ENCODE results near the gene CRX. TPM values are rescaled to one million over a fixed set of nuclear protein-coding genes. Genes with fewer than 3 reads are reported as not detected.
"Not testable (repeated sequence)": the region's sequence is repeated elsewhere in the genome, so short reads cannot be mapped to it uniquely, and the experiment has no call there.

The CRX gene
- total RNA-seq, 1 donor from 2014 or later = 0.19 TPM

GRCh38 chr19:47801270-47801669, 20.5 kb upstream of the CRX start:
- TF ChIP-seq EZH2phosphoT487 (IDR thresholded peaks at IDR 0.05) = no peak
- no peak for TF ChIP-seq CTCF (IDR thresholded peaks at IDR 0.05)
- TF ChIP-seq EZH2 (IDR thresholded peaks at IDR 0.05) = no peak
- peaks cover 11% of the 10 kb centered on the region for H3K9me3 Mint-ChIP-seq
- peaks cover 10% of the 10 kb centered on the region for H3K4me1 ChIP-seq
- peaks cover 5% of the 10 kb centered on the region for H3K9me3 ChIP-seq (ENCODE audit: low read depth)
- H3K27ac ChIP-seq = no peak overlapping the region
- no peaks in the 10 kb centered on the region for H3K79me2 ChIP-seq (ENCODE audit: low read depth)
- H2AFZ ChIP-seq (replicated peaks) = no peak overlapping the region
- H3K27me3 ChIP-seq = no peaks in the 10 kb centered on the region
- H3K36me3 ChIP-seq = no peaks in the 10 kb centered on the region
- no peak overlapping the region for H3K27ac Mint-ChIP-seq
- H3K4me1 Mint-ChIP-seq = peaks cover 4% of the 10 kb centered on the region
- H4K20me1 ChIP-seq (ENCODE audit: low read depth) = no peaks in the 10 kb centered on the region
- H3K27me3 Mint-ChIP-seq (ENCODE audit: insufficient read depth, low read depth) = peaks cover 12% of the 10 kb centered on the region
- no peak for DNase-seq (ENCODE audit: low spot score)
- no peak overlapping the region for H3K9ac ChIP-seq
- peaks cover 5% of the 10 kb centered on the region for H3K36me3 Mint-ChIP-seq
- H3K4me2 ChIP-seq = no peak overlapping the region
- no peak overlapping the region for H3K4me3 Mint-ChIP-seq
- H3F3A ChIP-seq (ENCODE audit: low read depth) = peaks cover 7% of the 10 kb centered on the region
- H3K4me3 ChIP-seq = no peak overlapping the region

- H3K4me1 ChIP-seq = peaks cover 10% of the 10 kb centered on the region
- peaks cover 5% of the 10 kb centered on the region for H3K9me3 ChIP-seq (ENCODE audit: low read depth)
- H3K36me3 ChIP-seq = no peaks in the 10 kb centered on the region
- no peaks in the 10 kb centered on the region for H4K20me1 ChIP-seq (ENCODE audit: low read depth)
- no peak for TF ChIP-seq CTCF (IDR thresholded peaks at IDR 0.05)
- TF ChIP-seq EZH2 (IDR thresholded peaks at IDR 0.05) = no peak
- no peak for TF ChIP-seq EZH2phosphoT487 (IDR thresholded peaks at IDR 0.05)
- H3K9me3 Mint-ChIP-seq = peaks cover 11% of the 10 kb centered on the region
- H3K27ac ChIP-seq = no peak overlapping the region
- H3K4me3 ChIP-seq = no peak overlapping the region
- H2AFZ ChIP-seq (replicated peaks) = no peak overlapping the region
- DNase-seq (ENCODE audit: low spot score) = no peak
- H3K27ac Mint-ChIP-seq = no peak overlapping the region
- H3K79me2 ChIP-seq (ENCODE audit: low read depth) = no peaks in the 10 kb centered on the region
- H3K9ac ChIP-seq = no peak overlapping the region
- H3F3A ChIP-seq (ENCODE audit: low read depth) = peaks cover 7% of the 10 kb centered on the region
- peaks cover 5% of the 10 kb centered on the region for H3K36me3 Mint-ChIP-seq
- no peaks in the 10 kb centered on the region for H3K27me3 ChIP-seq
- H3K4me3 Mint-ChIP-seq = no peak overlapping the region
- H3K27me3 Mint-ChIP-seq (ENCODE audit: insufficient read depth, low read depth) = peaks cover 10% of the 10 kb centered on the region
- H3K4me1 Mint-ChIP-seq = peaks cover 4% of the 10 kb centered on the region
- H3K4me2 ChIP-seq = no peak overlapping the region
Measured at GRCh38 chr19:47802521-47803043, 19.2 kb upstream of the CRX start.

GRCh38 chr19:47803148-47803547, 18.6 kb upstream of the CRX start:
- H3K36me3 ChIP-seq; H4K20me1 ChIP-seq (ENCODE audit: low read depth); H3K79me2 ChIP-seq (ENCODE audit: low read depth); H3K27ac Mint-ChIP-seq; H3K4me1 ChIP-seq; H3K4me3 Mint-ChIP-seq; H3K4me2 ChIP-seq; H3K36me3 Mint-ChIP-seq; H3K27me3 ChIP-seq; H3K27me3 Mint-ChIP-seq (ENCODE audit: insufficient read depth, low read depth); H3K27ac ChIP-seq; H2AFZ ChIP-seq (replicated peaks); H3K4me1 Mint-ChIP-seq; H3F3A ChIP-seq (ENCODE audit: low read depth); H3K4me3 ChIP-seq; H3K9ac ChIP-seq; DNase-seq (ENCODE audit: low spot score); H3K9me3 ChIP-seq (ENCODE audit: low read depth): not testable (repeated sequence)
- H3K9me3 Mint-ChIP-seq = peaks cover 11% of the 10 kb centered on the region

- H3K36me3 Mint-ChIP-seq; H3K4me3 ChIP-seq; H3K9ac ChIP-seq; H3K4me1 Mint-ChIP-seq; H3K27ac Mint-ChIP-seq; DNase-seq (ENCODE audit: low spot score); H3K4me3 Mint-ChIP-seq; H3K36me3 ChIP-seq; H3K79me2 ChIP-seq (ENCODE audit: low read depth); H3K27me3 Mint-ChIP-seq (ENCODE audit: insufficient read depth, low read depth); H3F3A ChIP-seq (ENCODE audit: low read depth); H3K9me3 ChIP-seq (ENCODE audit: low read depth); H2AFZ ChIP-seq (replicated peaks); H3K27ac ChIP-seq; H3K4me2 ChIP-seq; H4K20me1 ChIP-seq (ENCODE audit: low read depth); H3K27me3 ChIP-seq; H3K4me1 ChIP-seq: not testable (repeated sequence)
- H3K9me3 Mint-ChIP-seq = peaks cover 11% of the 10 kb centered on the region
Measured at GRCh38 chr19:47803671-47804070, 18.1 kb upstream of the CRX start.

- H3K9ac ChIP-seq; H3K36me3 ChIP-seq; H3K4me3 ChIP-seq; H3K36me3 Mint-ChIP-seq; H4K20me1 ChIP-seq (ENCODE audit: low read depth); H3K27ac ChIP-seq; H3K4me2 ChIP-seq; H3K79me2 ChIP-seq (ENCODE audit: low read depth); H2AFZ ChIP-seq (replicated peaks); H3K27ac Mint-ChIP-seq; H3K27me3 ChIP-seq; H3K9me3 Mint-ChIP-seq; H3K9me3 ChIP-seq (ENCODE audit: low read depth); H3K27me3 Mint-ChIP-seq (ENCODE audit: insufficient read depth, low read depth); H3K4me1 Mint-ChIP-seq; H3F3A ChIP-seq (ENCODE audit: low read depth); H3K4me3 Mint-ChIP-seq; H3K4me1 ChIP-seq; DNase-seq (ENCODE audit: low spot score): not testable (repeated sequence)
Measured at GRCh38 chr19:47804451-47804850, 17.3 kb upstream of the CRX start, which contains the start of gene TPRX1. TPRX1 (minus strand) TSS chr19:47804551; CDS start chr19:47804539, 12 bp downstream.

All from neural progenitor cell (in vitro differentiated cells).